SIG-M5 (cell line): Measurements from ENCODE around the gene MYO10.

Source experiments
- DNase-seq: peaks from one replicate; lab custom pipeline; 2025; lab: John Stamatoyannopoulos, UW

The MYO10 gene

GRCh38 chr5:16617274-16617968 lies 318.7 kb downstream of the MYO10 start:
- no peak for DNase-seq

DNA sequence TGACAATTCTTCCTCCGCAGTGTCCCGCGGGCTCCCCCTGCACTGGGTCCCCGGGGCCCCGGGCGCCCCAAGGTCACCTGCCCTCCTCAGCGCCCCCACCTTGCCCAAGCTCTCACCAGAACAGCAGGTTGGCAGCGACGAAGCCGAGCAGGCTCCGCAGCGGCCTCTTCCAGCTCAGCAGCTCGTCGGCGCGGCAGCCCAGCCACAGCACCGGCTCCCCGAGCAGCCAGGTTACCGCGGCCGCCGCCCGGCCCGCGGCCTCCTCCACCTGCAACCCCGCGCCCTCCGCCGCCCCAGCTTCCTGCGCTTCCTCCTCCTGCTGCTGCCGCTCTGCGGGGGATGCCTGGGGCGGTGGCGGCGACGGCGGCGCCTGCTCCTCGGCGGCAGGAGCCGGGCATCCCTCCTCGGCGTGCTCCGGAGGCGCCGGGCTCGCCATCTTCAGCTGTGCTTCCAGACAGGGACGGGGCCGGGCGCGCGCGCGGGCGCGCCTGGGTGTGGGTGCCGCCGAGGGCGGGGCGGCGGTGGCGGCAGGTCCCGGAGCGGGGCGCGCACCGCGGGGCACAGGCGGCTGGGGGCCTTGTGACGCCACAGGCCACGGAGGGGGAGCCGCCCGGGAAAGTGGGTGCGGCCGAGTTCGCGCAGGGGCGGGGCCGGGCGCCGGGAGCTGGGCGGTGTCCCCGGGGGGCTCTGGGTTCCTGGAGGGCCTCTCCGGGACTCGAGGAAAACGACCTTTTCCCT lies 319.4 kb downstream of the MYO10 start, which contains the start of gene RETREG1:
Gene RETREG1 (minus strand): TSS at position 462 of the 738 bp plus-strand sequence. CDS start 26 bp downstream, at position 436.
- no peak for DNase-seq

DNA sequence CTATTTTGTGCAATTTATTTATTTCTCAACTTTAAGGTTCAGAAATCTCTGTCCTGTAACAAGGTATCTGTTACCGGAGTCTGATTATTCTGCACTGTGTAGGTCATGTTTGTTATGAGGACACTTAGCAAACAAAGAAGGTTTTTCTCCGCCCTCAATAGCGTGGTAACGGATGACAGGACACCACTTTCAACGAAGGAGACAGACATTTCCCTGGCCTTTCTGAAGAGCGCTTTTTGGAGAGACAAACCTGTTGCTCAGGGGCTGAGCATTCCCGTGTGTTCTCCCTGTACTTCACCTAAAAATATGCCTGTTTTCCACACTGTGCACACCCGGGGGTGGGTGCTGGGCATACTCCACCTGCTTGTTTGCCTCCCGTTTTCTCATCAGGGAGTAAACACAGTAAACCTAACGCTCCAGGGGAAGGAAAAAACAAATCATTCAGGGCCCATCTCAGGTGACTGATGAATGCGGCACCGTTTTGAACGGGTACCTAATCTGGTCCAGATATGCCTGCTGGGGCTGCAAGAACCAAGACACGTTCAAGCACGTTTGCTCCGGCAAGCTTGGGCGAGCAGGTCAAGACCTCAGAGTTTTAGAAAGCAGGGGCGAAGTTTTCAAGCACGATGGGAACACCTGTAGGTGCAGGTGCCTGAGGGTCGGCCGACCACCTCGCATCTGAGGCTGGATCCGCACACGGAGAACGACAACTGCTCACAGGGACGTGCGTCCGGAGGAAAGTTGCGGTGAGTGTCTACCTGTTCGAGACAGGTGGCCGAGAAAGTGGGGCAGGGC lies 320.1 kb downstream of the MYO10 start:
- DNase-seq: no peak

DNA sequence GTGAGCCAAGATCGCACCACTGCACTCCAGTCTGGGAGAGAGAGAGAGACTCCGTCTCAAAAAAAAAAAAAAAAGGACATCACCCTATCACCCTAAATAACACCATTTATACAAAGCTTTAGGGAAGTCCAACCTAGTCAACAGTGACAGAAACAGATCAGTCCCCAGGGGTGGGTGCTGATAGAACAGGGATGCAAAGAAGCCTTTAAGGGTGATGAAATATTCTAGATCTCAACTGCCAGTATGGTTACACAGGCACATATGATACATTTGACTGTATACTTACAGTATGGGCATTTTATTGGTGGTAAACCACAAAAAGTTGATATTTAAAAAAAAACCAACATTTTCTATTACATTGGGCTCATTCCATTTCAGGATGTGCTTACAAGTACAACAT lies 324.1 kb downstream of the MYO10 start:
- DNase-seq: no peak
